Ecto neural progenitor cell (in vitro differentiated cells): ENCODE results near the gene OR8B8.
"Not testable (repeated sequence)": the region's sequence is repeated elsewhere in the genome, so short reads cannot be mapped to it uniquely, and the experiment has no call there.

Source experiments
- DNase-seq: peaks from one replicate; pipeline ENCODE4 v3.0.0-alpha.2; 2018; ENCODE audit warnings: low spot score

Gene OR8B8, protein sequence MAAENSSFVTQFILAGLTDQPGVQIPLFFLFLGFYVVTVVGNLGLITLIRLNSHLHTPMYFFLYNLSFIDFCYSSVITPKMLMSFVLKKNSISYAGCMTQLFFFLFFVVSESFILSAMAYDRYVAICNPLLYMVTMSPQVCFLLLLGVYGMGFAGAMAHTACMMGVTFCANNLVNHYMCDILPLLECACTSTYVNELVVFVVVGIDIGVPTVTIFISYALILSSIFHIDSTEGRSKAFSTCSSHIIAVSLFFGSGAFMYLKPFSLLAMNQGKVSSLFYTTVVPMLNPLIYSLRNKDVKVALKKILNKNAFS

DNA sequence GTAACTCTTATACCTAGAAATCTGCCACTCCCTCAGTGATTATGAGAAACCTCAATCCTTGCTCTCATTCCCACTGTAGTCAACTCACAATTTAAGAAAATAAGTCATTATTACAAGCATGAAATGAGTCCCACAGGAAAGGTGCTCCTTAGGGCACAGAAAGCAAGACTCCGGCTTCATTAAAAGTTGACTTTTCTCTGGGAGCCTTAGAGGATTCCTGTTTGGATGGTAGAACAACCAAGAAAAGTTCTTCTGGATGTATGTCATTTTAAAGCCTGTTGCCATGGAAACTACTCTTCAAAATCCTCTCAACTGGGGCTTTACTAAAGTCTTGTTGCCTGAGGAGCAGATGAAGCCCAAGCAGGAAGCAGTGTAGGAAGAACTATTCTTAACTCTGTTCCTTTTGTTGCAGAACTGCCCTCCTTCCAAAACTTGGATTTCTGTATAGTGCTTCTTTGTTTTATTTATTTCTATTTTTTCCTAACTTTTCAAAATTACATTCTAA lies at the start of gene OR8B8:
Gene OR8B8 (minus strand): TSS at position 51 of the 505 bp plus-strand sequence. CDS start 4,611 bp downstream, outside the sequence.
- no peak for DNase-seq

- DNase-seq, result no peak
Observed at GRCh38 chr11:124493016-124493655, 47.6 kb upstream of the OR8B8 start.

DNA sequence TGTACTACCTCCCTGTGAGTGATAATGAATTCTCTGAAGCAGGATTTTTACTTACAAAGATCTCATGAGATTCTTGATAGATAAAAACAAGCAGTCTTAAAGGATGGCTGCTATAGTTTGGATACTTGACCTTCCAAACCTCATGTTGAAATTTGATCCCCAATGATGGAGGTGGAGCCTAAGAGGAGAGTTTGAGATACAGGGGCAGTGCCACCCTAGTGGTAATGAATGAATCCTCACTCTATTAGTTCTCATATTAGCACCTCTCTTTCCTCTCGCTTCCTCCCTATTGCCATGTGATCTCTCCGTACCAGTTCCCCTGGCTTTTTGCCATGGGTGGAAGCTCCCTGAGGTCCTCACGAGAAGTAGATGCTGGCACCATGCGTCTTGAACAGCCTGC lies 37.9 kb upstream of the OR8B8 start:
- DNase-seq, result no peak

DNA sequence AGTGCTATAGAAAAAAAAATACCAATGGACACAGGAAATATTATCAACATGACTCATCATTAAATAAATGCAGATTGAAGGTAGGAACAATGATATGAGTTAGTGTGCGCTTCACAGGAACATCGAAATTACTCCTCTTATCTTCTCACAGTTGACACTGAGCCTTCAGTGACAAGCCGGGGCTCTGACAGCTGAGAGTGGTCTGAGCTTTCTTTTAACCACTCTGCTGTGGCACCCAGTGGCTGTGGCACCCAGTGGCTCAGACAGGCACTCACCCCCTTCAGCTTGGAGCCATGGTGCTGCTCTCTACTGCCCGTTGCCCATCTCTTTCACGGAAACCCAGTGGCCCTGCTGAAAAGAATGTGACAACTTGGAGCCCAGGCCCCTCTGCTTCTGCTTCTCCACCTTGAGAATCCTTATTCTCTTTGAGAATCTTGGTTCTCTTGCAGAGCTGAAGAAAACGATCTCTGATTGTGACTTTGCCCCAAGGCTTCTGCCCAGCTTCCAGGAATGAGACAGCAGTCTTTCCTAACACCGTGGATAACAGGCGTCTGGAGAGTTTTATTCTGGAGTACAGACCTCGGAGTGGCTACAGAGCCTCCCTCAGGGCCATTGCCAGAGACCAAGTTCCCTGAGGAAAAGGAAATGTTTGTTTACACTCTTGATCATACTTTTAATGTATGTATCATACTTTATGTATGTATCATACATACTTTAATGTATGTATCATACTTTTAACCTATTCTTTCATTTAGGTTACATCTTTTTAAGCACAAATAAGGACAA lies 37.1 kb upstream of the OR8B8 start:
- DNase-seq, result no peak

DNA sequence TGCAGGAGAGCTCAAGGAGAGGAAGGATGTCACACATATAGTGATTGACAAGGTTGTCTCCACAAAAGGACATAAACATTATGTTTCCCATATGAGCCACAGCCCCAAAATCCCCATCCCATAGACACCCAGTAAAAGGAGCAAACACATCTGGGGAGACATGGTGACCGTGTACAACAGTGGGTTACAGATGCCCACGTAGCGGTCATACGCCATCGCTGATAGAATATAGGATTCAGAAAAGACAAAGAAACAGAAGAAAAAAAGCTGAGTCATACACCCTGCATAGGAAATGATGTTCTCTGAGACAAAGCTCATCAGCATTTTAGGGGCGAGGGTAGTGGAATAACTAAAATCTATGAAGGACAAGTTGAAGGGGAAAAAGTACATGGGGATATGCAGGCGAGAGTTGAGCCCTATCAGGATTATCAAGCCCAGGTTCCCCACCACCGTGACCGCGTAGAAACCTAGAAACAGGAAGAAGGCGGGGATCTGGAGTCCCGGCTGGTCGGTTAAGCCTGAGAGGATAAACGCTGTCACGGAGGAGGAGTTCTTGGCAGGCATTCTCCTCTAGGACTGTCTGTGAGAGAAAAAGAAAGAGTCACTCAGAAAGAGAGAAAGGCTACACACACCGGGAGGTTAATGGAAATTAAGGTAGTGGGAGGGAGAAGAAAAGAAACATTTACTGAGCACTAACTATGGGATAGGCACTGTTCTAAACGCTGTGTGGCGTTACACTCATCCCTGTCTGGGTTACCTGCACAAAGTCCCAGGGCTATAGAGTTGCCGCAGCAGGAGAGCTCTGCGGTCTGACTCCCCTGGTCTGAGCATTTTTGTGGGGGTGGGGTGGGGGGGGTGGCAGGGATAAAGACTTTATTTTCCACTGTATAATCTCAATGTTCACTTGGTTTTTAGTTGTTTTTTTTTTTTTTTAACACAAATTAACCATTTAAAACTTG lies 36.1 kb upstream of the OR8B8 start:
- DNase-seq, result peak; percentile 53

DNA sequence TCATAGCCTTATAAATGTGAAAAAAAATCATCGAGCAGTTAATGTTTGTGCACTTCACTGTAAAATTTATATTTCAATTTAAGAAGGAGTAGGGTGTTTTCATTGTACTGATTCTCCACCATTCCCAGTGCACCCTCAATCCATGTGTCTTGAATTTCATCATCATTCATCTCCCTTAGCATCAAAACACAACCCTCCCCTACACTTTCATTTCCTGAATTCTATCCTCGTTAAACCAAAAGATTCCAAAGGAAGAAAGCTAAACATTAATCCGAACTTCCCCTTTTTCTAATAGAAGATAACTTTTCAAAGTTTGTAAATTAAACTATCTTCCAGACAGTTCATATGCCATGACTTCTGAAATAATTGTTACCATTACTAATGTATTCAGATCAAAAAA lies 34.1 kb upstream of the OR8B8 start:
- no peak for DNase-seq

DNA sequence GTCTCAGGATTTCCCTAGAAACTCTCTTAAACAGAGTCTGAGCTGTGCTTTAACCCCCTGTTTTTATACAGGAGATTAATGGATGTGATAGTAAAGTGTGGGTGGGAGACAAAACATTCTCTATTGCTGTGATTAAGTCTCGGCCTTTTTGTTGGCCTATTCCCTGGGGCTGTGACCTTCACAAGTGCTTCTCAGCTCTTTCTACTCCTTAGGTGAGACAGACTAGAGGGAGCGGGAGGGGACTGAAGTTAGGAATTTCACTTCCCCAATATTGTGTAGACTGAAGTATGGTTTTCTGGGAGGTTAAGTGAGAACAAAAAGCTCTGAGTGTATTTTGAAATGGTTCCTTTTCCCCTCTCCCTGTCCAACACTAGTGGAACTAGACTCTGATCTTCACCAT lies 29.8 kb upstream of the OR8B8 start:
- DNase-seq, result no peak

- no peak for DNase-seq
Observed at GRCh38 chr11:124474779-124475178, 29.3 kb upstream of the OR8B8 start.

GRCh38 chr11:124474079-124474478 lies 28.6 kb upstream of the OR8B8 start:
- no peak for DNase-seq

DNA sequence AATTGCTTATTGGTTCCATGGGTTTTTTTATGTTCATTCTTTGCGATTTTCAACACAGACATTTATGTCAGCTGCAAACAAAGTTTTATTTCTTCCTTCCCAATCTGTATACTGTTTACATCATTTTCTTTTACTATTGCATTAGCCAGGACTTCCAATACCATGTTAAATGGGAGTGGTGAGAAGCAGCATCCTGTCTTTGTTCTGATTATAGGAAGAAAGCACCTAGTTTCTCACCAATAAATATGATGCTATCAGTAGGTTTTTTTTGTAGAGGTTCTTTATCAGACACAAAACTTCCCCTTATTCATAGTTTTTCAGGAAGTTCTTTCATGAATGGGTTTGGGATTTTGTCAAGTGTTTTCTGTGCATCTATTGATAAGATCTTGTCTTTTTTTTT lies 28.0 kb upstream of the OR8B8 start:
- DNase-seq, result no peak

- DNase-seq, result no peak
Observed at GRCh38 chr11:124470561-124471227, 25.2 kb upstream of the OR8B8 start.

DNA sequence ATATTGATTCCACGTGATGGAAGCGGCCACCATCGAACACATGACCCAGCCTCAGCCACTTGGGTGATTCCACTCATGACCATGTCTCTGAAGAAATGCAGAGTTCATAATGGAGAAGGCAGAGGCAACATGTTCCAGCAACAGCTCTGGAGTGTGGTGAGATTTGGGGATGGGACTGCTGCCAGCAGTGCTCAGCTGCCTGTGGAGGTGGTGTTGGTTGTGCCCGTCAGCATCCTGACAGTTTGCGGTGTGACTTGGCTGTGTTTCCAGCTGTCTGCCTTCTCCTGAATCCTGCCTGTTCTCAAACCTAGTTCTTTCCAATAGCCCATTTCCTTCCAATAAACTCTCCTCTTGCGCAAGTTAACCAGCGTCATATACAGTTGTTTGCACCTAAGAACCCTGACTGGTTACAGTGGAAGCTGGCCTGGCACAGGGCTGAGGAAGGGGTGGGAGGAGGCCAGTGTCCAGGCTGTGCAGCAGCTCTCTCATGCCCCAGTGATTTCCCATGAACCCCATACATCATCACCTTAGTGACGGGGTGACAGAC lies 22.0 kb upstream of the OR8B8 start:
- no peak for DNase-seq

- DNase-seq, result no peak
Observed at GRCh38 chr11:124465368-124465767, 19.9 kb upstream of the OR8B8 start.

GRCh38 chr11:124463990-124464389 lies 18.5 kb upstream of the OR8B8 start:
- no peak for DNase-seq

- DNase-seq, result no peak
Observed at GRCh38 chr11:124463324-124463723, 17.8 kb upstream of the OR8B8 start.

GRCh38 chr11:124460459-124460858 lies 15.0 kb upstream of the OR8B8 start:
- no peak for DNase-seq

- not testable (repeated sequence) for DNase-seq
Observed at GRCh38 chr11:124459379-124459778, 13.9 kb upstream of the OR8B8 start.

GRCh38 chr11:124454552-124454951 lies 9.1 kb upstream of the OR8B8 start:
- no peak for DNase-seq

GRCh38 chr11:124446916-124447315 lies 1.4 kb upstream of the OR8B8 start:
- no peak for DNase-seq

DNA sequence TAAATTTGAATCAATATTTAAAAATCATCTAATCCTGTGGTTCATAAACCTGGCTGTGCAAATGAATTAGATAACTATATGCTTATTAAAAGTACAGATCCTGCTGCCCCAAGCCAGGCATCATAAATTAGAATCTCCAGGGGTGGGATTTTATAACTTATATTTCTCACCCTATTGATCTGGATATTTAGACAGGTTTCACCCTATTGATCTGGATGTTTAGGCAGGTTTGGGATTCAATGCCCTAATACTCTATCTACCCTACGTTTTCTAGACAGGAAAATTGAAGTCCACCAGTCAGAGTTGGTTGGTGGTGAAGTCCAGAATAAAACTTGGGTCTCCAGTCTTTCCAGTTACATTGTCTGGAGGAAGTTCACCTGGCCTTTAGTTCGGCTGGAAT lies 2.6 kb downstream of the OR8B8 start:
- no peak for DNase-seq

- DNase-seq, result no peak
Observed at GRCh38 chr11:124442442-124442841, 3.1 kb downstream of the OR8B8 start.
